HepG2 (cell line): ENCODE measurements around the gene SNRNP35. TPM values are rescaled to one million over a fixed set of nuclear protein-coding genes. Genes with fewer than 3 reads are reported as not detected.
"Not testable (repeated sequence)": the region's sequence is repeated elsewhere in the genome, so short reads cannot be mapped to it uniquely, and the experiment has no call there.

Experiments
- ATAC-seq: fragments of 200-7000 bp; cut with Tn5 transposase; 3 replicates; pipeline ENCODE4 v1.9.1; 2020; ENCODE audit warnings: mild to moderate bottlenecking, moderate library complexity
- BruUV-seq: library from RNA; stranded (reverse); fragments of 400-500 nt; replicated peaks from 2 replicates; lab custom pipeline; 2021; lab: Mats Ljungman, UMichigan
- CTCF ChIA-PET: fragments of 300-600 bp; formaldehyde crosslinking; extraction: SDS; loops from one replicate; lab custom pipeline; 2021; ENCODE audit warnings: low total read pairs, inconsistent platforms, low intra/inter-chr PET ratio; lab: Yijun Ruan, JAX
- POLR2A ChIA-PET: fragments of 350-600 bp; sonication (Branson Sonifier 250); formaldehyde crosslinking; loops from one replicate; lab custom pipeline; 2020; ENCODE audit warnings: antibody characterized with exemption, inconsistent platforms; lab: Yijun Ruan, JAX
- DNase-seq: peaks from one replicate; pipeline ENCODE4 v3.0.0-alpha.2; 2015; ENCODE audit warnings: low spot score
- FAIRE-seq: peaks from 3 replicates; lab custom pipeline; 2011; peaks lifted over from hg19 to GRCh38; lab: Jason Lieb, UNC
- H2AFZ ChIP-seq: one replicate; pipeline ENCODE4 v1.6.1; 2011; ENCODE audit warnings: low read length, inconsistent platforms
- H3K27ac ChIP-seq: fragments of 300-600 bp; 3 replicates; pipeline ENCODE4 v1.8.0; 2011; ENCODE audit warnings: mixed run types, mild to moderate bottlenecking, mixed read lengths, low read length, inconsistent platforms; ENCODE audit not compliant: insufficient read depth; ENCODE audit errors: extremely low read length
- H3K27me3 ChIP-seq, 2 experiments: fragments of 200-600 bp in 1 of 2; 2 replicates in 1 of 2; 3 replicates in 1 of 2; pipeline versions ENCODE4 v1.6.0 to v1.8.0; 2011; ENCODE audit warnings: low read length in 2 of 2, mild to moderate bottlenecking in 2 of 2, moderate library complexity in 2 of 2, inconsistent platforms in 1 of 2; ENCODE audit not compliant: insufficient read depth in 2 of 2, control insufficient read depth in 1 of 2
- H3K36me3 ChIP-seq, 2 experiments: fragments of 200-600 bp in 1 of 2; replicated peaks in 1 of 2; 2 replicates in 1 of 2; 3 replicates in 1 of 2; pipeline versions ENCODE4 v1.5.1 to v1.8.0; 2011; ENCODE audit warnings: low read length in 2 of 2, inconsistent platforms in 1 of 2; ENCODE audit not compliant: insufficient read depth in 2 of 2, control insufficient read depth in 1 of 2
- H3K4me1 ChIP-seq: 2 replicates; pipeline ENCODE4 v1.5.1; 2012; ENCODE audit warnings: low read length, inconsistent platforms; ENCODE audit not compliant: insufficient read depth
- H3K4me2 ChIP-seq: 2 replicates; pipeline ENCODE4 v1.6.0; 2011; ENCODE audit warnings: low read depth, low read length, inconsistent platforms
- H3K4me3 ChIP-seq, 3 experiments: fragments of 200-600 bp in 1 of 3; sonication (generic), shearing (Covaris generic) in 1 of 3; replicated peaks in 1 of 3; 2 replicates each; pipeline ENCODE4 v1.5.1; 2011 to 2016; ENCODE audit warnings: low read length in 3 of 3, inconsistent platforms in 2 of 3, low read depth in 2 of 3, mild to moderate bottlenecking in 2 of 3, control low read depth in 1 of 3, mixed read lengths in 1 of 3; ENCODE audit not compliant: insufficient read depth in 1 of 3
- H3K79me2 ChIP-seq: one replicate; pipeline ENCODE4 v1.6.1; 2011; ENCODE audit warnings: low read length, inconsistent platforms; ENCODE audit not compliant: insufficient read depth
- H3K9ac ChIP-seq: 2 replicates; pipeline ENCODE4 v1.6.0; 2011; ENCODE audit warnings: mild to moderate bottlenecking, low read depth, low read length, inconsistent platforms; ENCODE audit not compliant: insufficient read depth
- H3K9me3 ChIP-seq: 2 replicates; pipeline ENCODE4 v1.5.1; 2012; ENCODE audit warnings: mild to moderate bottlenecking, low read length
- H4K20me1 ChIP-seq: 2 replicates; pipeline ENCODE4 v1.6.0; 2011; ENCODE audit warnings: inconsistent platforms, mild to moderate bottlenecking, low read length, moderate library complexity; ENCODE audit not compliant: insufficient read depth
- CENPX ChIP-seq: sonication (generic); formaldehyde crosslinking; IDR thresholded peaks from 2 replicates; pipeline ENCODE4 v1.9.0; 2021; ENCODE audit warnings: mild to moderate bottlenecking, missing genetic modification reagents, moderate library complexity
- GATA4 ChIP-seq: sonication (generic); IDR thresholded peaks from 2 replicates; pipeline ENCODE4 v1.6.1; 2016; ENCODE audit warnings: antibody characterized with exemption, low read depth, borderline replicate concordance
- GATAD2A ChIP-seq: IDR thresholded peaks from 2 replicates; pipeline ENCODE4 v1.6.1; 2016
- NR2C2 ChIP-seq: sonication (generic); formaldehyde crosslinking; IDR thresholded peaks from 2 replicates; pipeline ENCODE4 v1.4.0; 2020; ENCODE audit warnings: missing genetic modification reagents, mild to moderate bottlenecking, moderate library complexity, borderline replicate concordance
- SMAD1 ChIP-seq: sonication (generic); formaldehyde crosslinking; IDR thresholded peaks from 2 replicates; pipeline ENCODE4 v1.4.0; 2020; ENCODE audit warnings: missing genetic modification reagents, low read depth, mild to moderate bottlenecking, borderline replicate concordance
- THAP7 ChIP-seq: sonication (generic); formaldehyde crosslinking; IDR thresholded peaks from 2 replicates; pipeline ENCODE4 v1.8.1; 2023; ENCODE audit warnings: mild to moderate bottlenecking, missing genetic modification reagents
- ZFP36 ChIP-seq: fragments of 150-350 bp; IDR thresholded peaks from 2 replicates; pipeline ENCODE4 v1.6.1; 2018; ENCODE audit warnings: borderline replicate concordance, low read length, low read depth; ENCODE audit not compliant: partially characterized antibody
- ZNF143 ChIP-seq: sonication (generic); formaldehyde crosslinking; IDR thresholded peaks from 2 replicates; pipeline ENCODE4 v1.4.0; 2020; ENCODE audit warnings: missing genetic modification reagents
- ZNF329 ChIP-seq: sonication (generic); formaldehyde crosslinking; IDR thresholded peaks from 2 replicates; pipeline ENCODE4 v1.9.0; 2021; ENCODE audit warnings: low read depth, mild to moderate bottlenecking, missing genetic modification reagents
- ZNF468 ChIP-seq: sonication (generic); formaldehyde crosslinking; IDR thresholded peaks from 2 replicates; pipeline ENCODE4 v1.8.0; 2022; ENCODE audit warnings: mild to moderate bottlenecking, moderate library complexity, missing genetic modification reagents
- ZNF7 ChIP-seq: IDR thresholded peaks from 2 replicates; pipeline ENCODE4 v1.6.1; 2016; ENCODE audit warnings: missing biosample characterization, missing genetic modification reagents
- ZNF841 ChIP-seq: sonication (generic); formaldehyde crosslinking; IDR thresholded peaks from 2 replicates; pipeline ENCODE4 v1.8.1; 2023; ENCODE audit warnings: missing genetic modification reagents, borderline replicate concordance
- WGBS: methylation state at CpG from one replicate; pipeline ENCODE4 v1.1.6; 2017; ENCODE audit warnings: low lambda C conversion rate; 5-methylcytosine and 5-hydroxymethylcytosine counted together
- in situ Hi-C: cut with HindIII; loops from 2 replicates; pipeline ENCODE4 v1.10.0; 2017; ENCODE audit warnings: low pct_unique_long_range_greater_than_20kb; ENCODE audit not compliant: extremely low pct_ligation_motif_present
- intact Hi-C: fragments of 100-400 bp; cut with micrococcal nuclease; formaldehyde crosslinking; loops from one replicate; pipeline ENCODE4 v1.10.0; 2022; ENCODE audit not compliant: unreplicated experiment
- polyA plus RNA-seq, 8 experiments: library from polyadenylated mRNA; depleted of rRNA in 3 of 8; stranded (reverse) in 7 of 8; unstranded in 1 of 8; fragments of >200 nt; fragmentation: Illumina TruSeq in 4 of 8; extraction: Trizol in 4 of 8; gene quantifications; 2 replicates each; pipeline versions ENCODE4 v1.2.1 to v1.2.3, GENCODE V29; 2011 to 2016; ENCODE audit warnings: low read depth in 4 of 8, missing spikeins in 1 of 8, mixed read lengths in 1 of 8; ENCODE audit not compliant: insufficient read depth in 1 of 8
- total RNA-seq, 5 experiments: library from RNA; depleted of rRNA; stranded (reverse); fragments of >200 nt; fragmentation: Illumina TruSeq; extraction: Trizol; gene quantifications; 2 replicates each; pipeline ENCODE4 v1.2.3, GENCODE V29; 2016; ENCODE audit warnings: low read depth in 1 of 5

Gene SNRNP35
- total and polyA plus RNA-seq, 2 of the 13 experiments (the other 11 are each of a cell fraction or from before 2014, with no cell fraction given), result 11.3 to 22.6 TPM

- H3K4me3 ChIP-seq, result no peak overlapping the region
- 0 out of 2 replicates have a peak, but pooled peaks cover 7% of the 10 kb centered on the region for H3K4me1 ChIP-seq
- WGBS, result 92% methylated on average over 6 of the region's 6 CpGs
- H3K27ac ChIP-seq, result no peak overlapping the region
- TSS peak; percentile 41 for BruUV-seq
- in situ Hi-C loops (no loop called here), intact Hi-C loops (no loop called here)
- no peak overlapping the region for H3K4me2 ChIP-seq
- H4K20me1 ChIP-seq, result no peaks in the 10 kb centered on the region
- no peaks in the 10 kb centered on the region for H3K27me3 ChIP-seq
- no peaks in the 10 kb centered on the region for H3K79me2 ChIP-seq
- H2AFZ ChIP-seq, result no peak overlapping the region
- CTCF ChIA-PET, result no interaction called here
- no peak for DNase-seq
- no peak for FAIRE-seq
- TF ChIP-seq GATAD2A (CRISPR knock-in tag) (no peak), GATA4 (no peak), SMAD1 (no peak), ZFP36 (no peak), ZNF329 (CRISPR knock-in tag) (no peak), NR2C2 (CRISPR knock-in tag) (no peak), CENPX (no peak), ZNF7 (CRISPR knock-in tag) (no peak), ZNF468 (no peak), ZNF841 (CRISPR knock-in tag) (no peak), THAP7 (no peak), ZNF143 (CRISPR knock-in tag) (no peak)
- TF ChIP-seq, all 625 proteins: peak for 0
- POLR2A ChIA-PET, result no interaction called here
- peaks cover 2 to 7% of the 10 kb centered on the region in 2 experiments; a peak in 2 of 5 replicates for H3K36me3 ChIP-seq
- ATAC-seq, result no peak
- no peaks in the 10 kb centered on the region; the same call in 1 of the 2 replicates for H3K9me3 ChIP-seq
- H3K9ac ChIP-seq, result no peak overlapping the region
Observed at GRCh38 chr12:123428591-123428990, 29.3 kb upstream of the SNRNP35 start.

DNA sequence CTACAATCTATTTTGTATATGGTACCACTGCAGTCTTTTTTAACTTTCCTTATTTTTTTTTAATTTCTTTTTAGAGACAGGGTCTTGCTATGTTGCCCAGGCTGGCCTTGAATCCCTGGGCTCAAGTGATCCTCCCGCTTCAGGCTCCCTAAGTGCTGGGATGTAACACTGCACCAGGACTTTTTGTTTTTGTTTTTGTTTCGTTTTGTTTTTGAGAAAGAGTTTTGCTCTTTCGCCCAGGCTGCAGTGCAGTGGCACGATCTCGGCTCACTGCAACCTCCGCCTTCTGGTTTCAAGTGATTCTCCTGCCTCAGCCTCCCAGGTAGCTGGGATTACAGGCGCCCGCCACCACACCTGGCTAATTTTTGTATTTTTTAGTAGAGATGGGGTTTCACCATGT is 28.8 kb upstream of the SNRNP35 start:
- POLR2A ChIA-PET, H3K4me3 ChIP-seq, in situ Hi-C loops, H3K27ac ChIP-seq, H3K9me3 ChIP-seq, DNase-seq, H4K20me1 ChIP-seq, intact Hi-C loops, ATAC-seq, FAIRE-seq, H2AFZ ChIP-seq, H3K9ac ChIP-seq, H3K36me3 ChIP-seq, H3K27me3 ChIP-seq, BruUV-seq, H3K79me2 ChIP-seq, H3K4me2 ChIP-seq, H3K4me1 ChIP-seq, CTCF ChIA-PET: not testable (repeated sequence)
- WGBS, result 96% methylated on average over 8 of the region's 8 CpGs
